ENCODE data around the gene ME1.
A peak's percentile ranks its signal among the peaks of the same experiment; 100 is the strongest.
"Not testable (repeated sequence)": the region's sequence is repeated elsewhere in the genome, so short reads cannot be mapped to it uniquely, and the experiment has no call there.

Gene ME1

DNA sequence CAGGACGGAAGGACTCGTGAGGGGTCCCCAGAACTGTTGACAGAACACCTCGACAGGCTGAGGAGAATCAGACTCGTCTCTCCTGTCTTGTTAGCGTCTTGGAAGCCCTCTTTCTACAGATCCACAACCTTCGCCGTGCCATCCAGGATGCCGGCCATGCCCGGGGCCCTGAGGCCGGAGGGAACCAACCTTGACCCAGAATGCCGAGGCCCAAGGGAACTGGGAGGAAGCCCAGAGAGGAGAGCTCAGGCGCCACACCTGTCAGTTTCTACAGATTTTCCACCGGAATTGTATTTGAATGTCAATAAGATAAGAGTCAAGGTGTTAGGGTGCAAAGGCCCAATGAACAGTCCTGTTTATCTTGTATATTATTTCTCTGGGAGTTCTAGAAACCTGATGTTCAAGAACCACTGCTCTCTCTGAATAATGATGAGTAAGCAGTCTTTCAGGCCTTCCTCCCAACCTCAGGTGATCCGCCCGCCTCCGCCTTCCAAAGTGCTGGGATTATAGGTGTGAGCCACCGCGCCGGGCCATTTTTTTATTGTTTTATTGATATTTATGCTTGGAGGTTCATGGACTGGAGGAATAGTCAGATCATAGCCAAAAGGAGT is 799 bp upstream of the ME1 start:
- DNase-seq (ENCODE audit: low spot score), result peak; percentile 5

DNA sequence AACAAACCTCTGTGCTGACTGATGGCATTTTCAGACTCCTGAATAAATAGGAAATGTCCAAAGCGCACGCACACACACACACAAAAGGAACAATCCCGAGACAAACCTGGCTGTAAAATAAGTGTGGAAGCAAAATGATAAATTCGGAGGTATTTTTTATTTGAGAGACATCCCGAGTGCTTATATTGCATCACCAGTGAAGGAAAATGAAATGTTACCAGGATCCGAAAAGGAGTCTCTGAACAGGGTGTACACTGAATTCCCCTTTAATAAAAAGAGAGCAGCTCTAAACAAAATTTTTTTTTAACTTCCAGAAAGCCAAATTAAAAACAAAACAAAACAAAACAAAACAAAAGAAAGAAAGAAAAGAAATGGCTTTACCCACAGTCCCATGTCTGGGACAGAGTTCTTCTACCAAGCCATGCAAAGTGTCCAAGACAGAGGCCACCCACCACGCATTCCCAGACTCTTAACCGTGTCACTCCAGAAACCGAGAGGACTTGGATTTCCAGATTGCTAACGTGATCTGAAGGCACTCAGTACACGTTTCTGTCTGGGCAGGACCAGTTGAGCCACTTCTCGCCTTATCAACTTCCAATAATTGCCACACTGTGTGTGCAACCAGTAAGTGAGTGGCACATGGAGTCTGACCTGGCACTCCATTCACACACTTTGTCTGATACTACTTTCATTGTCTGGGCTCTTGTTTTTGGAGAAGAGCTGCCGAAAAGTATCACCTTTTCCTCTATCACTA is 817 bp downstream of the ME1 start:
- peak; percentile 35 for DNase-seq (ENCODE audit: low spot score)

DNA sequence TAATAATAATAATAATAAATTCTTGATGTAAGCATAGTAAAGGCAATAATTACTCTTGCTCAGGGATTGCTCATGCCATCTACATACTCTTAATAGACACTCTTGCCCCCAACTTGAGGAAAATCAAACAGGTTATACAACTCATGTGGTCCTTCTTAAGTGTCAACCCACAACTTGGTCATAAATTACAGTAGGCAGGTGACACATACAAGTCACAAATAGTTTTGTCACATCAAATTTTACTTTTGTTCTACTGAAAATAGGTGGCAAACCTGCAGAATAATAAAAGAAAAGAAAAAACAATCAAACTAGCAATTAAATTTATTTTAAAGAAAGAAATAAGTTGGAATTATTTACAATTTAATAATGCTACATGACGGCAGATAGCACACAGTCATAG is 1.6 kb downstream of the ME1 start:
- DNase-seq (ENCODE audit: low spot score), result no peak

DNA sequence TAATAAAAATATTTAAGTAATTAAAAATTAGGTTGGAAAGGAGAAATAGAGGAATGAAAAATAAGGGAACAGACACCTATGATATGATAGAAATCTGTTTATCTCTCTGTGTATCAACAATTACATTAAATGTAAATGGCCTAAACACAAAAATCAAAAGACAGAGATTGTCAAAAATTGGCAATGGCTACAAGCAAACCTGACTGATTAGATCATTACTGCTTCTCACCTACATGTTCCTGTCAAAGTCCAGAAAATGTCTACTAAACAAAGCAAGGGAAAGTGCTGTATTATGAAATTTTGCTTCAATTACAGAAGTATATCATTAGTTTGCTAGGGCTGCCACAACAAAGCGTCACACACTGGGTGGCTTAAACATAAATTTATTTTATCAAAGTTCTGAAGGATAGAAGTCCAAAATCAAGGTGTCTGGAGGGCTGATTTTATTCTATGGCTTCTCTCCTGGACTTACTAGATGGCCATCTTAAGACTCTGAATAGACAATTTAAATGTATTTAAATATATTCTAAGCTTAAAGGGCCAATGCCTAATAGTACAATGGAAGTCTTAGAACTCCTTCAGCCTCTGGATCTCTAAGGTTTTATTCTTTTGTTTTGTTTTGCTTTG is 6.3 kb downstream of the ME1 start:
- DNase-seq (ENCODE audit: low spot score), result no peak

DNA sequence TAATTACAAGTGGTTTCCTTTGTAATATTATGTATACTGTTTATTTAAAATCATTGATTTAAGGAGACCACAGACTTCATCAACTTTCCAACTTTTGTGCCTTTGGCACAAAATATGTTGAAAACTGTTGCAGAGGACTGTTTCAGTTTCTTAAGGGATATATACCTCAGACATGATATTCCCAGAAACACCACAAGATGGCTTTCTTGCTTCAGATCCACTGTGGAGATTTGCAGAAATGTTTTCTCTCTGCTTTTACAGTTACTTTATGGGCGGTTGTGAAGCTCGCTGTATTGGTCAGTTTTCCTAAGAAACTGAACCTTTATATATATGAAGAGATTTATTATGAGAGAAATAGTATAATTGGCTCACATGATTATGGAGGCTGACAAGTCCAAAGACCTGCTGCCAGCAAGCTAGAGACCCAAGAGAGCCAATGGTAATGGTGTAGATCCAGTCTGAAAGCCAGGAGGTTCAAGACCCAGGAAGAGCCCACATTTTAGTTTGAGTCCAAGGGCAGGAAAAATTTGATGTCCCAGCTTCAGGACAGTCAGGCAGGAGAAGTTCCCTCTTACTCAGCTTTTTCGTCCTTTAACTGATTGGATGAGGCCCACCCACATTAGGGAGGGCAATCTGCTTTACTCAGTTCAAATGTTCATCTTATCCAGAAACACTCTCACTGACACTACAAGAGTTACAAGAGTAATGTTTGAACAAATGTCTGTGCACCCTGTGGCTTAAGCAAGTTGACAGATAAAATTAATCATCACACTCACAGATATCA is 12.8 kb downstream of the ME1 start:
- peak; percentile 35 for DNase-seq (ENCODE audit: low spot score)

DNA sequence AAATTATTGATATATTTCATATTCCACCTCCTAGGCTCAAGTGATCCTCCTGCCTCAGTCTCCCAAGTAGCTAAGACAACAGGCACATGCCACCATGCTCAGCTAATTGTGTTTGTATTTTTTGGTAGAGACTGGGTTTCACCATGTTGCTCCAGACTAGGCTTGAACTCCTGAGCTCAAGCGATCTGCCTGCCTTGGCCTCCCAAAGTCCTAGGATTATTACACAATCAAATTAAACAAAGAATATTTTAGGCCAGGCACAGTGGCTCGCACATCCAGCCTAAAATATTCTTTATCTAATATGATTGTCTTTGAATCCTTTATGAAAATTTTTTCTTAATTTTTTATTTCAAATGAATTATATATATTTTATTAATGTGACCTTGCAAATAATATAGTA is 17.8 kb downstream of the ME1 start:
- no peak for DNase-seq (ENCODE audit: low spot score)

DNA sequence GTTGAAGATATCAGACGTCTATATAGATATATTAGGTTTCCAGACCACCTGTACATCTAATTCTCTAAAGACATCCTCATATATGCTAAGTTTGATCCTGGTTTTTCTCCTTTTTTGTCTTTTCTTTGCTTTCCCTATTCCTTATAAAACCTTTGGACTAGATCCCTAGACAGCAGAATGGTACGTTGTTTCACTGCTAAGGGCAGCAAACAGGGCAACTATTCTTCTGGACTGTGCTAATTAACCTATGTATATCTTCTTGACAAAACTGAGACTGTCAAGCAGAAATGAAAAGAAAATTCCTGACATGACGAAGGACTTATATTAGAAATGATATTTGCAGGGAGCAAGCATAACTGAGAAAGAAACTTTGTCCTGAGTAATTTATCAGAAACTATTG is 19.1 kb downstream of the ME1 start:
- DNase-seq (ENCODE audit: low spot score), result peak; percentile 10

DNA sequence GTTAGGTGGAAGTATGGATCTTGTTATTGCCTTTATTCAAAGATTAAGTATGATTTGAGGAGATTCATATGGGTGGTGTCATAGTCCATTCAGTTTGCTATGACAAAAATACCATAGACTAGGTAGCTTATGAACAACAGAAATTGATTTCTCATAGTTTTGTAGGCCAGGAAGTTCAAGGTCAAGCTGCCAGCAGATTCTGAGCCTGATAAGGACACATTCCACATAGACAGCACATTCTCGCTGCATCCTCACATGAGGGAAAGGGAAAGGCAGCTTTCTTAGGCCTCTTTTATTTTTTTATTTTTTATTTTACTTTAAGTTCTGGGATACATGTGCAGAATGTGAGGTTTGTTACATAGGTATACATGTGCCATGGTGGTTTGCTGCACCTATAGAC is 27.7 kb downstream of the ME1 start:
- DNase-seq (ENCODE audit: low spot score), result no peak

DNA sequence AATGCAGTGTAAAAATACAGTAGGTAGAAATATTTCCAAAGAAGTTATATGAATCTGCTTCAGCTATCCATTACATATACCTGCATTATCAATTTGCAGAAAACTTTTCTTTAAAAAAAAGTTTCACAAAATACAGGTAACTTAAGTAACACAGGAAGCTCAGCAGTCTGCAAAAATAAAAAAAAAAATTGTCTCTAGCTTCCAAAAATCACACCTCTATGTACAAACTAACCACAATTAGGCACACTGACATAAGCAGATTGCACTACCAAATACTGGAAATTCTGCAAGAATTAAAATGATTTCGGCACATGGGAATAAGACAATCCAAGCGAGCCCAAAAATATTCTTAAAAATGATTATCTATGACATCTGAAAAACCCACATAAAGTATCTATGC is 41.2 kb downstream of the ME1 start:
- no peak for DNase-seq (ENCODE audit: low spot score)

DNA sequence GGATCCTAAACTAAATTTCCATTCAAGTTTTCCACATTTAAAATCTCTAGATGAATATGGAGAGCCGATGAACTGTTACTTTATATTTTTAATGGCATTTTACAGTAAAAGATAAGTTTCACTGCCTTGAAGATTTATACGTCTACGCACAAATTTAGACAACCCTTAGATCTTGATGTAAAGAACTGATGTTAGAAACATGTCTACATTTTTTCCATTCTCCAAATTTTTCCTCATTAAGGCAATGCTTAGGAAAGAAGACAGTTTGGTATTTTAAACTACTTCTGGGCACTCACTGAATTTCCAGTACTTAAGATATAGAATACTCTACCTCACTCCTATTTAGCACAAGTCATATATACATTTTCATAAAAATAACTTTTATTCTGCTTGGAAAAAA is 45.4 kb downstream of the ME1 start:
- no peak for DNase-seq (ENCODE audit: low spot score)

DNA sequence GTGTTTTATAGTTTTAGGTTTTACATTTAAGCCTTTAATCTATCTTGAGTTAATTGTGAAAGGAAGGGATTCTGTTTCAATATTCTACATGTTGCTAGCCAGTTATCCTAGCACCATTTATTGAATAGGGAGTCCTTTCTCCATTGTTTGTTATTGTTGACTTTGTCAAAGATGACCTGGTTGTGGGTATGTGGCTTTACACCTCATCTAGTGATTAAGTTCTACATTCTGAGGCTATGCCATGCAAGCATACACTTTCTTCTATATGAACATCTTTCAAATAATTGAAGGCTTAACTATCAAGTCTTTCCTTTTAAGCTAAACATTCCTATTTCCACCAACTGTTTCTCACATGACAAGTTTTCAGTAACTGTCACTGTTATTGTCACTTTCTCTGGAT is 46.1 kb downstream of the ME1 start:
- no peak for DNase-seq (ENCODE audit: low spot score)

DNA sequence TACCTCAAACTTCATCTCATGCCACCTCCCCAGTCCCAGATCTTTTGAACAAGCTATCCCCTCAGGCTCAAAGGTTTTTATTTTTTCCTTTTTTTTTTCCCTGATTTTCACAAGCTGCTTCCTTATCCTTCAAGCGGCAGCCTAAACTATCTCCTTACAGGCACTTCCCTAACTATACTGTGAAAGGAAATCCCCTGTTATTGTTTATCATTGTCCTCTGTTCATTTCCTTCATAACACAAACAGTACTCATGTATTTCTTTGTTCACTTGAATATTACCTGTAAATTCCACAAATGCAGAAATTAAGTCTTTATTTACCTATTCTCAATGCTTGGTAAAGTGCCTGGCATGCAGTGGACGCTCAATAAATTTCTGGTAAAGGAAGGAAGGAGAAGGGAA is 48.9 kb downstream of the ME1 start:
- no peak for DNase-seq (ENCODE audit: low spot score)

DNA sequence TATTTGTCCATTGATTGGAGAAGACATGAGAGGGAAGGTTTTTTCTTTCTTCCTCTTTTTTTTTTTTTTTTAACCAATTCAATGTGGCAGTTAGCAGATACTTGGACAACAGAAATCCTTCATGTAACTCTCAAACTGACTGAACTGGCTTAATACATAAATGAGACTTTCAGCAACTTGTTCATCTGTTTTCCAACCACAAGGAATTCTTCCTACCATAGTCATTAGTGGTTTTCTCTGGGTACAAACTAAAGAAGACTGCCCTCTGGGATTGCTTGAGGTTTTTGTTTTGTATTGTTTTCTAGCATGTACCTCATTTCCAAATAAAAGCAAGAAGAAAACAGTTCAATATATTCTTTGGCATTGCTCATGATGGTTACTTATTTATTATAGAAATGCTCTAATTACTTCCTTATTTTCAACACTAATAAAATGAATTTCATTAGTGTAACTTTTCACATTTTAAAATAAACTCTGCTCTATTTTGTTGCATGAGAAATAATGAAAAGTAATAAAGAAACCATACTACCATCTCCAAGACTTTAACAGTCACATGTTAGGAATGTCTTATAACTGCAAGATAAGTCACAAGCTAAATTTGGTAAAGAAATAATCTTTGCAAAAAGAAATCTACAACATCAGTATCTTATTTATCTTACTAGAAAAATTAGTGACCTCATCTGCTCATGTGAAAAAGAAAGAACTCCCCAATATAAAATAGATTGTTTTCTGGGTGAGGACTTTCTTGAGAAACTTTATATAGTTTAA is 52.0 kb downstream of the ME1 start:
- DNase-seq (ENCODE audit: low spot score), result no peak

DNA sequence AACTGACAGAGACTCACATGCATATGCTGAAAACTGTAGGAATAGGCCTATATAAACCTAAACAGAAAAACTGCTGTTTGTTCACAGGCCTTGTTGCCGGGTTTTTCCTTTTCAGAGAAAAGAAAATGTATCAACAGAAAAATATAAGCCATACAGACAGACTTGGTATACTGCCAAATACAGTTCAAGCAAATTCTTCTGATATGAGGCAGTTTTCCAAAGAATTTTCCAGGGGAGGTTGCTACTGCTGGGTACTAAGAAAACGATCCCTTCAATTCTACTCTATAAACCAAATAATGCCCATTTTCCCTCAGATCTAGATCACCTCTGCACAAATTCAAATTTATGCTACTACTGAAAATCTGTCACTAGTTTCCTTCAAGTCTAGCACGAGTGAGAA is 59.4 kb downstream of the ME1 start:
- DNase-seq (ENCODE audit: low spot score), result no peak

DNA sequence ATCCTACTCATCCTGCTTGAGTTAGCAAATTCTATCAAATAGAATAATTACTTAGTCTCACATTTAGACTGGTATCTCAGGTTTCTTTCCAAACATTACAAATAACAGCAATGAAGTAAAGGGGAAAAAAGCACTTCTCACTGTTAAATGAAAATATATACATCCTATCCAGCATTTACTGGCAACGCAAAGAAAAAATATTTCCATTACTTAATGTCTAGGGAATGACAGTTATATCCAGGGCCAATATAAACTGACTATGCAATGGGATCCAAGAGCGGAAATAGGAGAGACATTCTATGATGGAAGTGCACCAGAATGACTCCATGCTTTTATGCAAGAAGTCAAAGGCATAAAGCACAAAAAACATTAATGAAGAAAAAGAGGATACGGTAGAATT is 60.3 kb downstream of the ME1 start:
- no peak for DNase-seq (ENCODE audit: low spot score)

DNA sequence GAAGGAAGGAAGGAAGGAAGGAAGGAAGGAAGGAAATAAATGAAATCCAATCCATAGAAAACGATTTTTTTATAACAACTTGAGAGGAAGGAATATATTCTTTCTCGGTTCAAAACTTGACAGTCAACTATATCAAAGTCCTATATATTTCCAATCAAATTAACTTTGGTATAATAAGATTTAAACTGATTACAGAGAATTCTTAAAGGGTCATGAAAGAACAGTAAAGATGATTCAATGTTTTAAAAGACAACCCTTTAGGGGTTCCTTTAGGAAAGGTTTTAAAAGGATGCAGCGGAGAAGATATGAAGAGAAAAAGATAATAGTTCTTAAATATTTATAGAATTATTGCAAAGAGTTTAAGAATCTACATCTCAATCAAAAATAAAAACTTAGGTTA is 61.2 kb downstream of the ME1 start:
- no peak for DNase-seq (ENCODE audit: low spot score)

DNA sequence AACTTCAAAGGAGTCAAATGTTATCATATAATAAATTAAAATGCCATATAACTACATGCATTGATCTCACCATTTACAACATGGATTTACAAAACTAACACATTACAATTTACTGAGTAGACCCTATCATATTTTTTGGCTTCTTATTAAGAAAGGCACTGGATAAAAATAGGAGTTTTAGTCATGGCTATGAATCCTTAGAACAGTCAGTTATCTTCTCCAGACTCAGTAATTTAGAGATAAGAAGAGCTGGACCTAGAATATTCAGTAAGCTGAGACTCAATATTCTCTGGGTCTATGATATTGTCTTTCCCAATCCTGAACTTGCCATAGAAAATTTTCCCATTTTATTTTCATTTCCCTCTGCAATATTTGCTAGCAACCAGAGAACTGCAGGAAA is 62.3 kb downstream of the ME1 start:
- DNase-seq (ENCODE audit: low spot score), result no peak

DNA sequence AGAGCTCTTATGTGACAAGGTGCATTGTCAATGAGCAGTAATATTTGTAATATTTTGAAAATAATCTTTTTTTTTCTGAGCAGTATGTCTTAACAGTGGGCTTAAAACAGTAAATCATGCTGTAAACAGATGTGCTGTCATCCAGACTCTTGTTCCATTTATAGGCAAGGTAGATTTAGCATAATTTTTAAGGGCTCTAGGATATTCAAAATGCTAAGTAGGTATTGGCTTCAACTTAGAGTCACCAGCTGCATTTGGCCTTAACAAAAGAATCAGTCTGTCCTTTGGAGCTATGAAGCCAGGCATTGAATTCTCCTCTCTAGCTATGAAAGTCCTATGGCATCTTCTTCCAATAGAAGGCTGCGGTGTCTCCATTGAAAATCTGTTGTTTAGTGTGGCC is 63.7 kb downstream of the ME1 start:
- DNase-seq (ENCODE audit: low spot score), result no peak

DNA sequence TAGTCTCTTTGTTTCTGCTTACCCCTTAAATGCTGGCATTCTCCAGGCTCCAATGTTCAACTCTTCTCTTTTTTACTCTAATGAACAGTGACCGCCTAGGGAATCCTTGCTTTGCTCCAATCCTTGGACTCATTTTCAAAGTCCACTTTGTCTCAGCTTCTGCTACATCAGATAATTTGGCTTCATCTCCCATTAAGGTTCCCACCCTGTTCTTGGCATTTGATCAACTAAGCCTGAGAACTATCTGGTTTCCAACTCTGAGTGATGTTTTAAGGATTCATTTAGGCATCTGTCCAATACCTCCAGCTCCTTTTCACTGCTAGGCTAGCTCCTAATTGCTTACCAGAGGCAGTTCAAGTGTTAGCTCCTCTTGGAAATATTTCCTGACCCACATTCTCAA is 64.9 kb downstream of the ME1 start:
- DNase-seq (ENCODE audit: low spot score), result peak; percentile 63

DNA sequence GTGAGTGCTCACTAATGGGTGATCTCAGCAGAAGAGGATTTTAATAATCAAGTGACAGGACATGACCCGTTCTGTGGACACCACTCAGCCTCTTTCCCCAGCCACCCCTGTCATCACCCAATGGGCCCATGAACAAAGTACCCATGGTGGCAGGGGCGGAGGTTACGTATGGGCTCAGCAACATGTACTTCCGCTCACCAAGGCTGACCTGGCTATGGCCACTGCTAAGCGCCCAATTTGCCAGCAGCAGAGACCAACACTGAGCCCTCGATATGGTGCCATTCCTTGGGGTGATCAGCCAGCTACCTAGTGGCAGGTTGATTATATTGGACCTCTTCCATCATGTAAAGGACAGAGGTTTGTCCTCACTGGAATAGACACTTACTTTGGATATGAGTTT is 68.5 kb downstream of the ME1 start:
- not testable (repeated sequence) for DNase-seq (ENCODE audit: low spot score)

DNA sequence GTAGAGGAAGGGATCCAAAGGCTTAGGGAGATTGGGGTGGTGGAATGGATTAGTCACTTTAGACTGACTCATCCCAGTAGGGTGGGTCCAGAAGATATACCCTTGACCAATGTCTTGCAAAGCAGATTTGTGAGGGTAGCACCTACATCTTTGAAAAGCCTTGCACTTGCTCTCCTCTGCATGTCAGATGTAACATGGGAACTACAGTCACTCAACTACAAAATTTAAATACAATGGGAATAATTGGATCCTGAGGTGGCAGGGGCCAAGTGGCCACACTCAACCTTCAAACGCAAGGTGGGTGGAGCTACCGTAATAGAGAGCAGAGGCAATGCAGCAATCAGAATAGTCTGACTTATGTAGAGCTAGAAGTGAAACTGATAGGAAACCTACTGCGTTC is 71.2 kb downstream of the ME1 start:
- DNase-seq (ENCODE audit: low spot score), result no peak

DNA sequence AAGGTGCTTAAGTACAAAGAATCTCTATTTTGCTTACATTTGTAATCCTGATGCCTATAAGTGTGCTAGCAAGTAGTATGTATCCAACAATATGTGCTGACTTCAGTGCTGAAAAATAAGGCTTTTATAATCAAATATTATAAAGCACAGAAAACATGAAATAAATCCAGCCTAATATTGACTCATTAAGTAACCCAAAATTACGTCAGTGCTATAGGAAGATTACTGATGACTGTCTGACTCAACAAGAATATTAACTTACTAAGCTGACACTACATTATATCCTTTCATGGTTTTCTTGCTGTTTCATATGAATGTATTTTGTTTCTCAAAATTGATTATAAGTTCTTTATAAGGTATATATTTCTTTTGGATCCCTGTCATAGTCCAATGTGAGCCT is 76.1 kb downstream of the ME1 start:
- no peak for DNase-seq (ENCODE audit: low spot score)
